ENCODE results near the gene SNRPF.
"Not testable (repeated sequence)": the region's sequence is repeated elsewhere in the genome, so short reads cannot be mapped to it uniquely, and the experiment has no call there.

The SNRPF gene

GRCh38 chr12:95858451-95859343 lies at the start of gene SNRPF:
Gene SNRPF, plus strand, starts transcription at chr12:95858952. Its CDS starts 122 bp downstream, at chr12:95859074.
- Histone ChIP-seq H3K9ac (peak within 1 kb of the TSS; percentile 92), H3K4me2 (peak within 1 kb of the TSS; percentile 91), H3K27ac (peak within 1 kb of the TSS; percentile 91), H3K36me3 (peaks cover 33% of the 10 kb centered on the region), H3K4me1 (peaks cover 16% of the 10 kb centered on the region), H3K27me3 (peaks cover 8% of the 10 kb centered on the region; the same call in 1 of the 2 replicates), H3K9me3 (peaks cover 20% of the 10 kb centered on the region), H3K4me3 (peak within 1 kb of the TSS; percentile 82), H4K20me1 (peaks cover 25% of the 10 kb centered on the region)
- TF ChIP-seq Cebpa-rat (IDR thresholded peaks at IDR 0.05): no peak

- H3K27ac ChIP-seq: no peak overlapping the region
- no peaks in the 10 kb centered on the region for H3K36me3 ChIP-seq
- H3K9me3 ChIP-seq: no peaks in the 10 kb centered on the region
- no peaks in the 10 kb centered on the region for H3K27me3 ChIP-seq
- no peaks in the 10 kb centered on the region for H4K20me1 ChIP-seq
- no peak overlapping the region for H3K9ac ChIP-seq
- no peak overlapping the region for H3K4me3 ChIP-seq
- no peaks in the 10 kb centered on the region for H3K4me1 ChIP-seq
- H3K4me2 ChIP-seq: no peak overlapping the region
- TF ChIP-seq Cebpa-rat (IDR thresholded peaks at IDR 0.05): no peak
Observed at GRCh38 chr12:95809000-95809680, 49.6 kb upstream of the SNRPF start.

DNA sequence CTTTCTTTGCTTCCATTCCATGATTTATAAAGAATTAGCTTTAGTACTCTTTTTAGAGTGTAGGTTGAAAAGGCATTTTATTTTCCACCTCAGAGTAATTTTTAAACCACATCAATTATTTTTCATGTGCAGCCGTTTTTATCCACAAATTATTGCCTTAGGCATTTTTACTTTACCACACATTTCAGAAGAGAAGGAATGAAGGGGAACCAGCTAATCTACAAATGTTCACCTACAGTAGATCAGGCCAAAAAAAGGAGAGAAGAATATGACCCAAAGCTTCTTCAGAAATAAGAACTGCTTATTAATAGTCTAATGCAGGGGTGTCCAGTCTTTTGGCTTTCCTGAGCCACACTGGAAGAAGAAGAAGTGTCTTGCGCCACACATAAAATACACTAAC lies 48.3 kb upstream of the SNRPF start:
- no peak overlapping the region for H3K27ac ChIP-seq
- H3K27me3 ChIP-seq: no peaks in the 10 kb centered on the region
- no peak overlapping the region for H3K4me2 ChIP-seq
- H3K4me3 ChIP-seq: no peak overlapping the region
- no peaks in the 10 kb centered on the region for H3K4me1 ChIP-seq
- TF ChIP-seq Cebpa-rat (IDR thresholded peaks at IDR 0.05): no peak
- H3K9me3 ChIP-seq: no peaks in the 10 kb centered on the region
- no peak overlapping the region for H3K9ac ChIP-seq
- H4K20me1 ChIP-seq: no peaks in the 10 kb centered on the region
- no peaks in the 10 kb centered on the region for H3K36me3 ChIP-seq

GRCh38 chr12:95812155-95812554 lies 46.6 kb upstream of the SNRPF start:
- not testable (repeated sequence) for H3K27me3 ChIP-seq, H4K20me1 ChIP-seq

DNA sequence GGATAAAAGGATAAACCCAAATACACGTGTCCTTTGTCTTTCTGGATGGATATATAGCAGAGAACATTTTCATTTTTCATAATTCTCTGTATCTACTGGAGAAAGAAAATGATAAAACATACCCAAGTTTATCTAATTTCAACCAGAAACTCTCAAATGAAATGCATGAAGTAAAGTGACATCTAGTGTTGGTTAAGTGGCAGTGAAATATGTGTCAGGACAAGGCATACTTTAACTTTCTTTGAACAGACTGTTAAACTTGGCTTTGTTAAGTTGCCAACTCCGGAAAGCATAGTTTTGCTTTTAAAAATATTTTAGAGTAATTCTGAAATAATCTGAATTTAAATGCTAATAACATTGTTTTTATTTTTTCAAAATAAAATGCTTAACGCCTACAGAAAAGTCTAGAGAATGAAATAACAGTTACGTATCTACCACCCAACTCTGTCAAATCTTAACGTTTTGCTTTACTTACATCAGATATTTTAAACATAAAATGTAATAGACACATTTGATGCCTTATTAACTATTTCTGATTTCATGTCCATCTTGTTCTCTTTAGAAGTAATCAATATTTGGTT lies 43.0 kb upstream of the SNRPF start:
- no peaks in the 10 kb centered on the region for H3K9me3 ChIP-seq
- no peak for TF ChIP-seq Cebpa-rat (IDR thresholded peaks at IDR 0.05)
- H3K4me2 ChIP-seq: no peak overlapping the region
- H3K4me3 ChIP-seq: no peak overlapping the region
- no peaks in the 10 kb centered on the region for H3K36me3 ChIP-seq
- H3K27ac ChIP-seq: no peak overlapping the region
- H3K4me1 ChIP-seq: no peaks in the 10 kb centered on the region
- no peak overlapping the region for H3K9ac ChIP-seq
- H4K20me1 ChIP-seq: no peaks in the 10 kb centered on the region
- H3K27me3 ChIP-seq: no peaks in the 10 kb centered on the region

More at GRCh38 chr12:95812155-95812554, 46.6 kb upstream of the SNRPF start:
- not testable (repeated sequence) for H3K36me3 ChIP-seq, H3K4me2 ChIP-seq, H3K4me1 ChIP-seq, H3K4me3 ChIP-seq, H3K9me3 ChIP-seq, H3K27ac ChIP-seq, H3K9ac ChIP-seq

GRCh38 chr12:95820096-95820703 lies 38.6 kb upstream of the SNRPF start:
- Histone ChIP-seq H3K27ac (no peak overlapping the region), H3K4me1 (no peaks in the 10 kb centered on the region), H3K4me3 (no peak overlapping the region), H4K20me1 (no peaks in the 10 kb centered on the region), H3K27me3 (no peaks in the 10 kb centered on the region), H3K9ac (no peak overlapping the region), H3K4me2 (no peak overlapping the region), H3K9me3 (no peaks in the 10 kb centered on the region), H3K36me3 (no peaks in the 10 kb centered on the region)
- no peak for TF ChIP-seq Cebpa-rat (IDR thresholded peaks at IDR 0.05)

DNA sequence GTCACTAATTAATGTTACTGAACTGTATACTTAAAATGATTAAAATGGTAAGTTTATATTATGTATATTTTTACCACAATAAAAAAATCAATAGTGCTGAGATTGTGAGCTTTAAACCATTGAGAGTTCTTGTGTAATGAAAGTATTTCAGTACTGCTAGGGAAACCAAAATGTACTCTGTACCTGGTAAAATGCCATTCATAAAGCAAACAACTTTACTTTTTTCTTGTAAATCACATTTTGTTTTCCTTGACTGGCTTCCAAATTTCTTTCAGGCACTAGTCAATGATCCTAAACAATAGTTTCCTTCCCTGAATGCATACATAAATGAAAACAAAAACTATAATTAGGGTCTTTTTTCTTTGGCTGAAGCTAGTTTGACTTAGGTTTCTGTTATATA lies 29.4 kb upstream of the SNRPF start:
- H3K27me3 ChIP-seq: no peaks in the 10 kb centered on the region
- no peak overlapping the region for H3K4me2 ChIP-seq
- no peak overlapping the region for H3K4me3 ChIP-seq
- H3K9me3 ChIP-seq: no peaks in the 10 kb centered on the region
- H3K9ac ChIP-seq: no peak overlapping the region
- H3K4me1 ChIP-seq: no peaks in the 10 kb centered on the region
- no peaks in the 10 kb centered on the region for H3K36me3 ChIP-seq
- no peak overlapping the region for H3K27ac ChIP-seq
- no peaks in the 10 kb centered on the region for H4K20me1 ChIP-seq
- TF ChIP-seq Cebpa-rat (IDR thresholded peaks at IDR 0.05): no peak

DNA sequence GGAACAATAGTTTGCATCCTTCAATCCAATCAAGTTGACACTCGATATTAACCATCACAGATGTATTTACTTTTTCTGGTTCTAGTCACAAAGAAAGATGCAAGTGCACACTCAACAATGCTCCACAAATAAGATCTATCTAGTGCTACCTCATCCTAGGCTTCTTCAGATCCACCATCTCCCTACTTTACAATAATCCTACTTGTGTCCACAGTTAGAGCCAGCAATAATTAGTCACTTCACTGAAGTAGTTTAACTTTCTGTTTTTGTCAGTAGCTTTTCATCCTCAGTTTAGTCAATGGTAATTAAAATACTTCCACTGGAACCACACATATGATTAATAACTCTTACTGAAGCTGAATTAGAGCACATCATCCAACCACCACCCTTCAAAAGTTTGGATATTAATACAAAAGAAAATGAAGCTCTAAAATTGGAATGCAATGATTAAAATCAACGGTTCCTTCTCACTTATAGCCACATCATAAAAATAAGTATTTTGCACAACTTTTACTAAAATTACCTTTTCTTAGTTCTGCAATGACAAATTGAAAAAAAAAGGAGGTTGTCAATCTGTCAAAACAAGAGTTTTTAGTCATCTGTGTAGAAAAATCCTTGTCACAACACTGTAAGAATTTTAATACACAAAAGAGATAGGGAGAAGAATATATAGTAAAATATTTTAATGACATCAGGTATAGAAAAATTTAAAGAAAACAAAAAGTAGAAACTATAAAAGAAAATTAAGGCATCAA lies 28.2 kb upstream of the SNRPF start:
- TF ChIP-seq Cebpa-rat (IDR thresholded peaks at IDR 0.05): no peak
- H3K4me3 ChIP-seq: no peak overlapping the region
- H3K27me3 ChIP-seq: no peaks in the 10 kb centered on the region
- no peak overlapping the region for H3K27ac ChIP-seq
- H3K9me3 ChIP-seq: no peaks in the 10 kb centered on the region
- H4K20me1 ChIP-seq: no peaks in the 10 kb centered on the region
- H3K4me1 ChIP-seq: no peaks in the 10 kb centered on the region
- H3K9ac ChIP-seq: no peak overlapping the region
- H3K4me2 ChIP-seq: no peak overlapping the region
- no peaks in the 10 kb centered on the region for H3K36me3 ChIP-seq

DNA sequence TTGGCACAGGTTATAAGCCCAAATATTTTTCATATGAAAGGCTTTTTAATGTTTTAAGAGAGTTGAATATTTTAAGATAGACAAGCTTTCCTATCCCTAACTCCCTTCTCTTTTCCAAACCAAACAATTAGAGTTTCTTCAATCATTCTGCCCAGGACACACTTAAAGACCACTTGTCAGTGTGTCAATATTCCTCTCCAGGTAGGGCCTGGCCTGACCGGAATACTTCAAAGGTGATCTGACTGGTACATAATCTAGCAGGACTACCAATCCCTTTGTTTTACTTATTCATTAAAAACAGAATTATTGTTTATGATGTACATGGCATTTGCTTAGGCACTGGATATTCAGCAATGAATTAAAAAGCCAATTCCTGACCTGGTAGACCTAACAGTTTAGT lies 24.2 kb upstream of the SNRPF start:
- Histone ChIP-seq H3K36me3 (no peaks in the 10 kb centered on the region), H3K27ac (no peak overlapping the region), H3K9me3 (no peaks in the 10 kb centered on the region), H3K4me1 (no peaks in the 10 kb centered on the region), H3K9ac (no peak overlapping the region), H3K4me2 (no peak overlapping the region), H3K4me3 (no peak overlapping the region), H3K27me3 (no peaks in the 10 kb centered on the region), H4K20me1 (no peaks in the 10 kb centered on the region)
- no peak for TF ChIP-seq Cebpa-rat (IDR thresholded peaks at IDR 0.05)

Data from BLaER1 (cell line).